ENCODE results near the gene GPANK1. TPM values are rescaled to one million over a fixed set of nuclear protein-coding genes. Genes with fewer than 3 reads are reported as not detected.

Gene GPANK1
- total and polyA plus RNA-seq, 2 of the 13 experiments (the other 11 are each of a cell fraction or from before 2014, with no cell fraction given) = 15.4 to 22.8 TPM

DNA sequence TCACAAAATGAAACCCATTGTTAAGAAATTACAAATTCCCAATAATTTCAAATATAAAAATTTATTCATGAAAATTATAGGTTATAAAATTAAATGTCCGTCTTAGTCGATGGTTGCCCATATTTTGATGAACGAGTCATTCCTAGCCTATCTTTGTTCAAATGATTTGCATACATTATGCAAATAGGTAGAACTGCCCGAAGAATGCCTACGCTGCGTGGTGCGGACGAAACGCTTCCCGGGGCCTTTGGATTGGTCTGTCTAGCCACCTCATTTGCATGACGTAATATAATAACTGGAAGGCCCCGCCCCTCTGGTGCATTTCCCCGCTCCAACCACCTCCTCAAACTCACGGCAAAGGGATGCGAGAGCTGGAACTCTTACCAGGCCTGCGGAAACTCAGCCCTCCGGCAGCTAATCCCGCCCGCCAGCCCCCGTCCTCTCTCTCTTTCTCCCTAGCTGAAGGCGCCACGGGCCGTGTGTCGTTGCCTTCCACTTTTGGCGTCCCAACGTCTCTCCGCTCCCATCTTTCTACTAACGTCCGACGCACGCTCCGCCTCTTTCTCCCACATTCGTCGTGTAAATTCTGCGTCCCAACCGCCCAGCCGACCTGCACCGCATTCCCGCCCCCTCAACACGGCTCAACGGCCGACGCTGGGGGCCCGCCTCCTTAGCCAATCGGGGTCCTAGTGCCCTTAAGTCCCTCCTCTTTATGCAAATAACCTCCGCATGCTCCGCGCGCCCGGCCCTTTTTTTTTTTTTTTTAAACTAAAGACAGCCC lies 44.8 kb downstream of the GPANK1 start (continued):
- TF ChIP-seq, protein P1, sequence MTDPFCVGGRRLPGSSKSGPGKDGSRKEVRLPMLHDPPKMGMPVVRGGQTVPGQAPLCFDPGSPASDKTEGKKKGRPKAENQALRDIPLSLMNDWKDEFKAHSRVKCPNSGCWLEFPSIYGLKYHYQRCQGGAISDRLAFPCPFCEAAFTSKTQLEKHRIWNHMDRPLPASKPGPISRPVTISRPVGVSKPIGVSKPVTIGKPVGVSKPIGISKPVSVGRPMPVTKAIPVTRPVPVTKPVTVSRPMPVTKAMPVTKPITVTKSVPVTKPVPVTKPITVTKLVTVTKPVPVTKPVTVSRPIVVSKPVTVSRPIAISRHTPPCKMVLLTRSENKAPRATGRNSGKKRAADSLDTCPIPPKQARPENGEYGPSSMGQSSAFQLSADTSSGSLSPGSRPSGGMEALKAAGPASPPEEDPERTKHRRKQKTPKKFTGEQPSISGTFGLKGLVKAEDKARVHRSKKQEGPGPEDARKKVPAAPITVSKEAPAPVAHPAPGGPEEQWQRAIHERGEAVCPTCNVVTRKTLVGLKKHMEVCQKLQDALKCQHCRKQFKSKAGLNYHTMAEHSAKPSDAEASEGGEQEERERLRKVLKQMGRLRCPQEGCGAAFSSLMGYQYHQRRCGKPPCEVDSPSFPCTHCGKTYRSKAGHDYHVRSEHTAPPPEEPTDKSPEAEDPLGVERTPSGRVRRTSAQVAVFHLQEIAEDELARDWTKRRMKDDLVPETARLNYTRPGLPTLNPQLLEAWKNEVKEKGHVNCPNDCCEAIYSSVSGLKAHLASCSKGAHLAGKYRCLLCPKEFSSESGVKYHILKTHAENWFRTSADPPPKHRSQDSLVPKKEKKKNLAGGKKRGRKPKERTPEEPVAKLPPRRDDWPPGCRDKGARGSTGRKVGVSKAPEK (CRISPR knock-in tag; IDR thresholded peaks at IDR 0.05; ENCODE audit: borderline replicate concordance) = no peak
- TF ChIP-seq, protein P2, sequence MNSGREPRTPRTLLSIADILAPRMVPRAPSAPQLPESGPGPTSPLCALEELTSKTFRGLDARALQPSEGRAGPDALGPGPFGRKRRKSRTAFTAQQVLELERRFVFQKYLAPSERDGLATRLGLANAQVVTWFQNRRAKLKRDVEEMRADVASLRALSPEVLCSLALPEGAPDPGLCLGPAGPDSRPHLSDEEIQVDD (CRISPR knock-in tag; IDR thresholded peaks at IDR 0.05; ENCODE audit: borderline replicate concordance) = peak; percentile 79; the same call in 1 of the 2 replicates
- TF ChIP-seq NCOR1 (IDR thresholded peaks at IDR 0.05; ENCODE audit: borderline replicate concordance, low read length) (peak; percentile 31; the same call in 1 of the 2 replicates), POLR2AphosphoS5 (IDR thresholded peaks at IDR 0.05; ENCODE audit: low read depth, low read length) (peak; percentile 81), DZIP1 (CRISPR knock-in tag; IDR thresholded peaks at IDR 0.05) (no peak), ZNF263 (CRISPR knock-in tag; IDR thresholded peaks at IDR 0.05) (0 out of 2 replicates have a peak, but pooled peaks have one; percentile 24), BRF2 (CRISPR knock-in tag; IDR thresholded peaks at IDR 0.05) (peak; percentile 94), GATAD1 (CRISPR knock-in tag; IDR thresholded peaks at IDR 0.05) (peak; percentile 83), NR1H2 (CRISPR knock-in tag; IDR thresholded peaks at IDR 0.05; ENCODE audit: borderline replicate concordance, low read depth) (no peak), IRX3 (CRISPR knock-in tag; IDR thresholded peaks at IDR 0.05; ENCODE audit: borderline replicate concordance, low read depth) (peak; percentile 92)
- TF ChIP-seq, protein P3, sequence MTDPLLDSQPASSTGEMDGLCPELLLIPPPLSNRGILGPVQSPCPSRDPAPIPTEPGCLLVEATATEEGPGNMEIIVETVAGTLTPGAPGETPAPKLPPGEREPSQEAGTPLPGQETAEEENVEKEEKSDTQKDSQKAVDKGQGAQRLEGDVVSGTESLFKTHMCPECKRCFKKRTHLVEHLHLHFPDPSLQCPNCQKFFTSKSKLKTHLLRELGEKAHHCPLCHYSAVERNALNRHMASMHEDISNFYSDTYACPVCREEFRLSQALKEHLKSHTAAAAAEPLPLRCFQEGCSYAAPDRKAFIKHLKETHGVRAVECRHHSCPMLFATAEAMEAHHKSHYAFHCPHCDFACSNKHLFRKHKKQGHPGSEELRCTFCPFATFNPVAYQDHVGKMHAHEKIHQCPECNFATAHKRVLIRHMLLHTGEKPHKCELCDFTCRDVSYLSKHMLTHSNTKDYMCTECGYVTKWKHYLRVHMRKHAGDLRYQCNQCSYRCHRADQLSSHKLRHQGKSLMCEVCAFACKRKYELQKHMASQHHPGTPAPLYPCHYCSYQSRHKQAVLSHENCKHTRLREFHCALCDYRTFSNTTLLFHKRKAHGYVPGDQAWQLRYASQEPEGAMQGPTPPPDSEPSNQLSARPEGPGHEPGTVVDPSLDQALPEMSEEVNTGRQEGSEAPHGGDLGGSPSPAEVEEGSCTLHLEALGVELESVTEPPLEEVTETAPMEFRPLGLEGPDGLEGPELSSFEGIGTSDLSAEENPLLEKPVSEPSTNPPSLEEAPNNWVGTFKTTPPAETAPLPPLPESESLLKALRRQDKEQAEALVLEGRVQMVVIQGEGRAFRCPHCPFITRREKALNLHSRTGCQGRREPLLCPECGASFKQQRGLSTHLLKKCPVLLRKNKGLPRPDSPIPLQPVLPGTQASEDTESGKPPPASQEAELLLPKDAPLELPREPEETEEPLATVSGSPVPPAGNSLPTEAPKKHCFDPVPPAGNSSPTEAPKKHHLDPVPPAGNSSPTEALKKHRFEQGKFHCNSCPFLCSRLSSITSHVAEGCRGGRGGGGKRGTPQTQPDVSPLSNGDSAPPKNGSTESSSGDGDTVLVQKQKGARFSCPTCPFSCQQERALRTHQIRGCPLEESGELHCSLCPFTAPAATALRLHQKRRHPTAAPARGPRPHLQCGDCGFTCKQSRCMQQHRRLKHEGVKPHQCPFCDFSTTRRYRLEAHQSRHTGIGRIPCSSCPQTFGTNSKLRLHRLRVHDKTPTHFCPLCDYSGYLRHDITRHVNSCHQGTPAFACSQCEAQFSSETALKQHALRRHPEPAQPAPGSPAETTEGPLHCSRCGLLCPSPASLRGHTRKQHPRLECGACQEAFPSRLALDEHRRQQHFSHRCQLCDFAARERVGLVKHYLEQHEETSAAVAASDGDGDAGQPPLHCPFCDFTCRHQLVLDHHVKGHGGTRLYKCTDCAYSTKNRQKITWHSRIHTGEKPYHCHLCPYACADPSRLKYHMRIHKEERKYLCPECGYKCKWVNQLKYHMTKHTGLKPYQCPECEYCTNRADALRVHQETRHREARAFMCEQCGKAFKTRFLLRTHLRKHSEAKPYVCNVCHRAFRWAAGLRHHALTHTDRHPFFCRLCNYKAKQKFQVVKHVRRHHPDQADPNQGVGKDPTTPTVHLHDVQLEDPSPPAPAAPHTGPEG (CRISPR knock-in tag; IDR thresholded peaks at IDR 0.05) = peak; percentile 74
- TF ChIP-seq, protein P4, sequence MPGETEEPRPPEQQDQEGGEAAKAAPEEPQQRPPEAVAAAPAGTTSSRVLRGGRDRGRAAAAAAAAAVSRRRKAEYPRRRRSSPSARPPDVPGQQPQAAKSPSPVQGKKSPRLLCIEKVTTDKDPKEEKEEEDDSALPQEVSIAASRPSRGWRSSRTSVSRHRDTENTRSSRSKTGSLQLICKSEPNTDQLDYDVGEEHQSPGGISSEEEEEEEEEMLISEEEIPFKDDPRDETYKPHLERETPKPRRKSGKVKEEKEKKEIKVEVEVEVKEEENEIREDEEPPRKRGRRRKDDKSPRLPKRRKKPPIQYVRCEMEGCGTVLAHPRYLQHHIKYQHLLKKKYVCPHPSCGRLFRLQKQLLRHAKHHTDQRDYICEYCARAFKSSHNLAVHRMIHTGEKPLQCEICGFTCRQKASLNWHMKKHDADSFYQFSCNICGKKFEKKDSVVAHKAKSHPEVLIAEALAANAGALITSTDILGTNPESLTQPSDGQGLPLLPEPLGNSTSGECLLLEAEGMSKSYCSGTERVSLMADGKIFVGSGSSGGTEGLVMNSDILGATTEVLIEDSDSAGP (CRISPR knock-in tag; IDR thresholded peaks at IDR 0.05; ENCODE audit: borderline replicate concordance) = peak; percentile 87

Data from HepG2 (cell line).